SK-N-MC (cell line): ENCODE data around the gene PTDSS2.

ENCODE experiments used
- EZH2 ChIP-seq: fragments of 200-600 bp; sonication (generic); IDR thresholded peaks from one replicate; pipeline ENCODE4 v1.6.1; 2017; ENCODE audit warnings: antibody characterized with exemption
- POLR2AphosphoS5 ChIP-seq: IDR thresholded peaks from 2 replicates; pipeline ENCODE4 v1.6.1; 2012; ENCODE audit warnings: mild to moderate bottlenecking, low read depth, low read length, borderline replicate concordance

DNA sequence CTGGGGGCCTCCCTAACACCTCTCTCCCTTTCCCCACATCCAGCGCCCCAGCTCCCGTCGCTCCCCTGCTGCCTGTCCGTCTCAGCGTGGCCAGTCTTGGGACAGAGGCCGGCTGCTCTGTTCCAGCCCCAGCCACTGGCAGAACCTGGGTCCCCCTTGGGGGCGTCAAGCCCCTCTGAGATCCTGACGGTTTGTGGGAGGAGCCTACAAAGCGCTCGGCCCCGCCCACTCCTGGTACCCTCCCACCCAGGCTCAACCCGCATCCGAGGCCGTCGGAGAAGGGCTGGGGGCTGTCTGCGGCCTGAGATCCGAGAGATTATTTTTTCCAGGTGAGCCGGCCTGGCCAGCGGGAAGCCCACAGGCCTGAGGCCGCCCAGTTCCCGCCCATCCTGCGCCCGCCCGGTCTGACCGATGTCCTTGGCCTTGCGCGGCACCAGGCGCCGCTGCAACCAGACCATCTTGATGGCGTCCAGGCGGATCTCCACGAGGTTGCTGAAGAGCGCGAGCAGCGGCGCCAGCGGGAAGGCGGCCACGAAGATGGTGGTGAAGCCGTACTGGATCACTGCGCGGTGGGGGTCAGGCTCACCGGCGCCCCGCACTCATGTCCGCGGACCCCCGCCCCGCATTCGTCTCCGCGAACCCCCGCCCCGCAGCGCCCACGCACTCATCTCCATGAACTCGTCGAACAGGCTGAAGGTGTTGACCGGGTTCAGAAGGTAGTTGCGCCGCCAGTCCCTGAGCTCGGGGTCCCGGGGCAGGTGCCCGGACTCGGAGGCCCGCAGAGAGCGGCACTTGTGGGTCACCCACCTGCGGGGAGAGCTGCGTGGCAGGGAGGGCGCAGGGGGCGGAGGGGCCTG is 29.8 kb upstream of the PTDSS2 start:
- TF ChIP-seq POLR2AphosphoS5 (no peak), EZH2 (no peak)
